ENCODE results near the gene TP53I3.
A peak's percentile ranks its signal among the peaks of the same experiment; 100 is the strongest.

The TP53I3 gene

GRCh38 chr2:24084386-24085199 is at the start of gene TP53I3:
Gene TP53I3, minus strand, starts transcription at chr2:24084834. Its CDS starts 508 bp downstream, at chr2:24084326.
- TF ChIP-seq ZFX (IDR thresholded peaks at IDR 0.05; ENCODE audit: borderline replicate concordance) (no peak), CTCF (IDR thresholded peaks at IDR 0.05) (peak; percentile 98)
- H3K27ac ChIP-seq: 0 out of 2 replicates have a peak within 1 kb of the TSS, but pooled peaks have one; percentile 13

- H3K27ac ChIP-seq: no peak overlapping the region
- TF ChIP-seq CTCF (IDR thresholded peaks at IDR 0.05) (no peak), ZFX (IDR thresholded peaks at IDR 0.05; ENCODE audit: borderline replicate concordance) (no peak)
Observed at GRCh38 chr2:24132543-24132942, 47.9 kb upstream of the TP53I3 start.

GRCh38 chr2:24125956-24126355 is 41.3 kb upstream of the TP53I3 start:
- TF ChIP-seq CTCF (IDR thresholded peaks at IDR 0.05): no peak
- TF ChIP-seq ZFX (IDR thresholded peaks at IDR 0.05; ENCODE audit: borderline replicate concordance): no peak

GRCh38 chr2:24123922-24124580 is 39.4 kb upstream of the TP53I3 start:
- TF ChIP-seq CTCF (IDR thresholded peaks at IDR 0.05) (no peak), ZFX (IDR thresholded peaks at IDR 0.05; ENCODE audit: borderline replicate concordance) (no peak)
- H3K27ac ChIP-seq: peak overlapping the region; percentile 85

More at GRCh38 chr2:24125956-24126355, 41.3 kb upstream of the TP53I3 start:
- no peak overlapping the region for H3K27ac ChIP-seq

GRCh38 chr2:24123195-24123921 is 38.7 kb upstream of the TP53I3 start, which contains the start of the genes FAM228B and PFN4:
Gene FAM228B, plus strand, starts transcription at chr2:24123469. Its CDS starts 893 bp downstream, at chr2:24124362.
Gene PFN4, minus strand, starts transcription at chr2:24123334. Its CDS starts 799 bp downstream, at chr2:24122535.
- peak within 1 kb of the TSS; percentile 85 for H3K27ac ChIP-seq
- TF ChIP-seq ZFX (IDR thresholded peaks at IDR 0.05; ENCODE audit: borderline replicate concordance): no peak
- no peak for TF ChIP-seq CTCF (IDR thresholded peaks at IDR 0.05)

GRCh38 chr2:24122366-24123194 is 37.9 kb upstream of the TP53I3 start:
- TF ChIP-seq ZFX (IDR thresholded peaks at IDR 0.05; ENCODE audit: borderline replicate concordance): no peak
- TF ChIP-seq CTCF (IDR thresholded peaks at IDR 0.05): no peak

More at GRCh38 chr2:24122366-24123194, 37.9 kb upstream of the TP53I3 start:
- peak overlapping the region; percentile 85 for H3K27ac ChIP-seq
